ENCODE results near the gene ZNF579. TPM values are rescaled to one million over a fixed set of nuclear protein-coding genes. Genes with fewer than 3 reads are reported as not detected.
A peak's percentile ranks its signal among the peaks of the same experiment; 100 is the strongest.
"Not testable (repeated sequence)": the region's sequence is repeated elsewhere in the genome, so short reads cannot be mapped to it uniquely, and the experiment has no call there.

The ZNF579 gene
- total and polyA plus RNA-seq, 7 experiments from 2014 or later, result 0.50 to 11.0 (median 6.1) TPM

DNA sequence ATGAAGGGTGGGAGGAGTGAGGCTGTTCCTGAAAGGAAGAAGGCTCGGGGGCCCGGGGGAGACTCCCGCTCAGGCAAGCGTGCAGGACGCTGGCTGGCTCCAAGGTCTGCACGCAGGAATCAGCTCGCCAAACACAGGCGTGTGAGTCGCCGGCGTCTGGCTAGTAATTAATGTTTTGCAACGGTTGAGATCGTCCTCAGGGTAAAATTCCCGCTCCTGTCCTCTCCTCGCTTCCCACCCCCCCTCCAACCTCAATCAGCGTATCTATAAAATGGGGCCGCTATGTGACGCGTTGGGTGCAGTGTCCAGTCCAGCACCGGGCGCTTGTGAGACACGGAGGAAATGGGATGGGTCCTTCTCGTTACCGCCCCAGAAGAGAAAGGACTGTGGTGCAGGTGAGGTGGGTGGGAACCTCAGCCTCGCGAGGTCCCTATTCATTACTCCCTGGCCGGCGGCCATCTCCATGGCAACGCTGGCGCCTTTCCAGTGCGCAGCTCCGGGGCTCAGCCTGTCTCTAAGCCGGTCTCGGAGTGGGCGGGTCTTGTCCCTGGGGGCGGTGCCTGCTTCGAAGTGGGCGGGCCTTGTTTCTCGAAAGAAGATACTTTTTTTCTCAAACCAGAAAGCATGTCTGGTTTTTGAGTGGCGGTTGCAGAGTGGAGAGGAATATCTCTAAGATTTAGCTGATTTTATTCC is 6.5 kb upstream of the ZNF579 start:
- POLR2A ChIA-PET, result interaction anchor here (0.6 to 5.1 kb wide), 5 partner anchors 11 to 48 kb away, joined by 3 to 44 read pairs (median 3); partner anchors contain the start of genes FIZ1, ZNF524, ZNF784 and ZNF865
- Mint-ChIP-seq H3K27ac (peak overlapping the region; percentile 16 to 88 (median 86)), H3K36me3 (peaks cover 0 to 6% (median 0%) of the 10 kb centered on the region in 5 donors), H3K27me3 (peaks cover 0 to 32% (median 0%) of the 10 kb centered on the region in 5 donors), H3K4me3 (peak overlapping the region; percentile 83 to 95 (median 88)), H3K4me1 (peaks cover 8 to 41% (median 27%) of the 10 kb centered on the region in 7 donors), H3K9me3 (no peaks in the 10 kb centered on the region)
- ATAC-seq (peak; percentile 99), DNase-seq (peak; percentile 83 to 92 (median 89))
- Histone ChIP-seq H3K4me1 (ENCODE audit: control insufficient read depth in 2 of 2, insufficient read depth in 2 of 2, low read length in 2 of 2) (peaks cover 10 to 22% of the 10 kb centered on the region in 2 donors), H3K27ac (ENCODE audit: low read depth, low read length) (peak overlapping the region; percentile 32), H3K4me3 (ENCODE audit: low read length) (peak overlapping the region; percentile 63), H3K36me3 (ENCODE audit: control insufficient read depth in 2 of 3, insufficient read depth in 3 of 3, low read length in 3 of 3) (peaks cover 0 to 2% (median 0%) of the 10 kb centered on the region in 3 experiments), H3K27me3 (ENCODE audit: control insufficient read depth in 2 of 2, insufficient read depth in 2 of 2, low read length in 2 of 2) (no peaks in the 10 kb centered on the region), H3K9me3 (ENCODE audit: control insufficient read depth in 2 of 3, low read length in 3 of 3) (no peaks in the 10 kb centered on the region)
- CTCF ChIA-PET, result interaction anchor here (1.0 to 1.5 kb wide), 3 partner anchors 12 to 40 kb away, joined by 3 to 8 read pairs (median 4); partner anchors contain the start of gene FIZ1
- intact Hi-C loops (cut with micrococcal nuclease), result loop anchor here (1.0 to 10.0 kb wide), 5 partner anchors 12 to 202 kb away; partner anchors contain the start of genes FIZ1 (in 2 of the 2), ZNF784 (in 2 of the 2), ZNF865 (in 2 of the 2) and RPL28 (in 1 of the 2)

DNA sequence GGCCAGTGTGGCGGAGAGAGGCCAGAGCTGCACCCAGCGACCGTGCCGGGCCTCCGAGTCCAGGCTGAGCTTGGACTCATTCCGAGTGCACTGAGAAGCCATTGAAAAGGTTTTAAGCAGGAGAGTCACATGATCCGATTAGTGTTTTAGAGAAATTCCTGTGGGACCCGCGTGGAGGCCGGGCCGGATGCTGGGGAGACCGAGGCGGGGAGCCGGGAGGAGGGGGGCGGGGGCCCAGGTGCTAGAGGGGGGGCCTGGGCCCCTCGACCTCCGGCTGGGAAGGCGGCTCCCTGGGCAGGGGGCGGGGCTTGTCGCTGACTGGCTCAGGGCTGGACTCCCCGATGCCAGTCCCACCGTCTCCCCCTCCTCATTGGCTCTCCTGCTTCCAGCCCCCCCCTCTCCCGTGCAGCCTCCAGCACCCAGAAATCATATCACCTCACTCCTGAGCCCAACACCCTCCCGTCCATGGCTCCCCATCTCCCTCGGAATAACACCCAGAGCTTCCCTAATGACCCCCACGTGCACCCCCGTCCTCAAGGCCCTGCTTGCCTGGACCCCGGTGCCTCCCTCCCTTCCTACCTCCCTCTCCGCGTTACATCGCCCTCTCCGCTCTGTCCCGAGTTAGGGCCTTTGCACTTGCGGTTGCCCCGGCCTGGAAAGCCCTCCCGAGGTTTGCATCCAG is 5.2 kb upstream of the ZNF579 start:
- peaks cover 18 to 52% (median 38%) of the 10 kb centered on the region in 7 donors for H3K4me1 Mint-ChIP-seq
- H3K27ac Mint-ChIP-seq, result peak overlapping the region in 8 of 9 donors; percentile 33 to 94 (median 68)
- intact Hi-C loops (cut with micrococcal nuclease), result loop anchor here (5.0 to 10.0 kb wide), 2 partner anchors 68 to 201 kb away; partner anchors contain the start of genes RPL28 (in 1 of the 2) and TMEM238 (in 1 of the 2)
- no peaks in the 10 kb centered on the region for H3K9me3 Mint-ChIP-seq
- no peaks in the 10 kb centered on the region for H3K36me3 ChIP-seq (ENCODE audit: control insufficient read depth in 2 of 3, insufficient read depth in 3 of 3, low read length in 3 of 3)
- H3K4me3 ChIP-seq (ENCODE audit: low read length), result peak overlapping the region; percentile 50
- no peaks in the 10 kb centered on the region for H3K27me3 ChIP-seq (ENCODE audit: control insufficient read depth in 2 of 2, insufficient read depth in 2 of 2, low read length in 2 of 2)
- ChIA-PET POLR2A (interaction anchor here (0.6 to 5.1 kb wide), 3 partner anchors 13 to 69 kb away, joined by 3 to 44 read pairs (median 3); partner anchors contain the start of genes FIZ1 and ZNF524), CTCF (interaction anchor here (0.7 to 1.5 kb wide), 3 partner anchors 14 to 68 kb away, joined by 4 to 8 read pairs (median 4); partner anchors contain the start of gene FIZ1)
- peaks cover 0 to 32% (median 0%) of the 10 kb centered on the region in 5 donors for H3K27me3 Mint-ChIP-seq
- peak in 6 of 9 donors; percentile 26 to 57 (median 35) for DNase-seq
- ATAC-seq, result peak; percentile 36
- peak overlapping the region; percentile 59 for H3K27ac ChIP-seq (ENCODE audit: low read depth, low read length)
- H3K9me3 ChIP-seq (ENCODE audit: control insufficient read depth in 2 of 3, low read length in 3 of 3), result no peaks in the 10 kb centered on the region
- H3K36me3 Mint-ChIP-seq, result no peaks in the 10 kb centered on the region
- peaks cover 20 to 29% of the 10 kb centered on the region in 2 donors for H3K4me1 ChIP-seq (ENCODE audit: control insufficient read depth in 2 of 2, insufficient read depth in 2 of 2, low read length in 2 of 2)
- H3K4me3 Mint-ChIP-seq, result peak overlapping the region; percentile 45 to 95 (median 86)

DNA sequence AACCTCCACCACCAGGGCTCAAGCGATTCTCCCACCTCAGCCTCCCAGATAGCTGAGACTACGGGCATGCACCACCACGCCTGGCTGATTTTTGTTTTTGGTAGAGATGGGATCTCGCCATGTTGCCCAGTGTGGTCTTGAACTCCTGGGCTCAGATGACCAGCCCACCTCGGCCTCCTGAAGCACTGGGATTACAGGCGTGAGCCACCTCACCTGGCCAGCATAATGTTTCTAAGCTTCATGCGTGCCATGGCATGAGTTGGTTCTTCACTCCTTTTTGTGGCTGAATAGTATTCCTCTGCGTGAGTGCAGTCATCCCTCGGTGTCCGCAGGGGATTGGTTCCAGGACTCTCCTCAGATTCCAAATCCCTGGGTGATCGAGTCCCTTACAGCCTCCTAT is 4.2 kb upstream of the ZNF579 start:
- Histone ChIP-seq H3K4me3 (ENCODE audit: low read length) (no peak overlapping the region), H3K27ac (ENCODE audit: low read depth, low read length) (no peak overlapping the region), H3K9me3 (ENCODE audit: control insufficient read depth in 2 of 3, low read length in 3 of 3) (no peaks in the 10 kb centered on the region), H3K36me3 (ENCODE audit: control insufficient read depth in 2 of 3, insufficient read depth in 3 of 3, low read length in 3 of 3) (no peaks in the 10 kb centered on the region), H3K27me3 (ENCODE audit: control insufficient read depth in 2 of 2, insufficient read depth in 2 of 2, low read length in 2 of 2) (no peaks in the 10 kb centered on the region), H3K4me1 (ENCODE audit: control insufficient read depth in 2 of 2, insufficient read depth in 2 of 2, low read length in 2 of 2) (peaks cover 23 to 29% of the 10 kb centered on the region in 2 donors)
- CTCF ChIA-PET, result no interaction called here
- no peak for ATAC-seq
- H3K4me3 Mint-ChIP-seq, result peak overlapping the region in 6 of 10 donors; percentile 16 to 95 (median 86)
- H3K9me3 Mint-ChIP-seq, result no peaks in the 10 kb centered on the region
- peaks cover 0 to 32% (median 0%) of the 10 kb centered on the region in 5 donors for H3K27me3 Mint-ChIP-seq
- peak overlapping the region in 6 of 9 donors; percentile 43 to 71 (median 54) for H3K27ac Mint-ChIP-seq
- no peak for DNase-seq
- peaks cover 0 to under 1% (median 0%) of the 10 kb centered on the region in 5 donors for H3K36me3 Mint-ChIP-seq
- intact Hi-C loops (cut with micrococcal nuclease), result loop anchor here (5.0 to 10.0 kb wide), 2 partner anchors 68 to 200 kb away; partner anchors contain the start of genes RPL28 (in 1 of the 2) and TMEM238 (in 1 of the 2)
- POLR2A ChIA-PET, result interaction anchor here (0.8 to 5.1 kb wide), 2 partner anchors 14 to 50 kb away, joined by 3 to 44 read pairs; partner anchors contain the start of genes FIZ1 and ZNF524
- peaks cover 21 to 55% (median 40%) of the 10 kb centered on the region in 7 donors for H3K4me1 Mint-ChIP-seq

DNA sequence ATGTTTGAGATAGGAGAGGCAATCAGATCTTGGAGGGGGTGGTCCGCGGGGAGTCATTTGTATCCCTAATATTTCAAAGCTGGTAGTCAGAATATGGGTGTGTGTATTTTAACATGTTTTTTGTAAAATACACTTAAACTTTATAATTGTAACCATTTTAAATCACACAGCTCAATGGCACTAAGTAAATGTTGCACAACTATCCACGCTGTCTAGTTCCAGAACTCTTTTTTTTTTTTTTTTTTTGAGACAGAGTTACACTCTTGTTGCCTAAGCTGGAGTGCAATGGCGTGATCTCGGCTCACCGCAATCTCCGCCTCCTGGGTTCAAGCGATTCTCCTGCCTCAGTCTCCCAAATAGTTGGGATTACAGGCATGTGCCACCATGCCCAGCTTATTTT is 3.2 kb upstream of the ZNF579 start:
- H3K4me3 Mint-ChIP-seq; H3K27me3 ChIP-seq (ENCODE audit: control insufficient read depth in 2 of 2, insufficient read depth in 2 of 2, low read length in 2 of 2); H3K4me3 ChIP-seq (ENCODE audit: low read length); H3K36me3 ChIP-seq (ENCODE audit: control insufficient read depth in 2 of 3, insufficient read depth in 3 of 3, low read length in 3 of 3); DNase-seq; H3K27ac ChIP-seq (ENCODE audit: low read depth, low read length); H3K27ac Mint-ChIP-seq; ATAC-seq; H3K36me3 Mint-ChIP-seq; H3K9me3 Mint-ChIP-seq; H3K9me3 ChIP-seq (ENCODE audit: control insufficient read depth in 2 of 3, low read length in 3 of 3): not testable (repeated sequence)
- CTCF ChIA-PET, result interaction anchor here (0.9 to 1.3 kb wide), 2 partner anchors 49 to 50 kb away, joined by 3 read pairs; no protein-coding TSS in a partner anchor
- peaks cover 26 to 29% of the 10 kb centered on the region in 2 donors for H3K4me1 ChIP-seq (ENCODE audit: control insufficient read depth in 2 of 2, insufficient read depth in 2 of 2, low read length in 2 of 2)
- intact Hi-C loops (cut with micrococcal nuclease), result loop anchor here in 1 of 2 donors (10.0 kb wide), 1 partner anchor 199 kb away; the partner anchor contains the start of genes RPL28 and TMEM238
- H3K4me1 Mint-ChIP-seq, result peaks cover 27 to 58% (median 45%) of the 10 kb centered on the region in 7 donors
- POLR2A ChIA-PET, result interaction anchor here (0.8 to 5.1 kb wide), 3 partner anchors 15 to 43 kb away, joined by 4 to 44 read pairs (median 5); partner anchors contain the start of genes FIZ1 and ZNF524
- peaks cover 0 to 32% (median 0%) of the 10 kb centered on the region in 5 donors for H3K27me3 Mint-ChIP-seq

DNA sequence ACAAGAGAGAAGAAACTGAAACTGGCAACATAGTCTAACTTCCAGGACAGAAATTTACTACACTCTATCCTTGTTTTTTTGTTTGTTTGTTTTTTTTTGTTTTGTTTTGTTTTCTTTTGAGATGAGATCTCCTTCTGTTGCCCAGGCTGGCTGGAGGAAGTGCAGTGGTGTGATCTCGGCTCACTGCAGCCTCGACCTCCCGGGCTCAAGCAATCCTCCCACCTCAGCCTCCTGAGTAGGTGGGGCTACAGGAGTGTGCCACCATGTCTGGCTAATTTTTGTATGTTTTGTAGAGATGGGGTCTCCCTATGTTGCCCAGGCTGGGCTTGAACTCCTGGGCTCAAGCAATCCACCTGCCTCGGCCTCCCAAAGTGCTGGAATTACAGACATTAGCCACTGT is 1.6 kb upstream of the ZNF579 start:
- CTCF ChIA-PET, result not testable (repeated sequence)
- POLR2A ChIA-PET, result interaction anchor here (1.1 to 2.7 kb wide), 6 partner anchors 17 to 51 kb away, joined by 3 to 20 read pairs (median 7); partner anchors contain the start of genes FIZ1, ZNF524 and ZNF865
- peaks cover 27 to 47% (median 42%) of the 10 kb centered on the region in 7 donors for H3K4me1 Mint-ChIP-seq

More for the DNA sequence above, 1.6 kb upstream of the ZNF579 start:
- Mint-ChIP-seq H3K4me3 (peak overlapping the region in 6 of 10 donors; percentile 4 to 87 (median 46)), H3K27ac (peak overlapping the region in 3 of 9 donors; percentile 72 to 77 (median 73)), H3K27me3 (peaks cover 0 to 30% (median 0%) of the 10 kb centered on the region in 5 donors)
- peaks cover 20 to 23% of the 10 kb centered on the region in 2 donors for H3K4me1 ChIP-seq (ENCODE audit: control insufficient read depth in 2 of 2, insufficient read depth in 2 of 2, low read length in 2 of 2)
- not testable (repeated sequence) for H3K36me3 Mint-ChIP-seq; ATAC-seq; H3K9me3 Mint-ChIP-seq; H3K4me3 ChIP-seq (ENCODE audit: low read length); H3K9me3 ChIP-seq (ENCODE audit: control insufficient read depth in 2 of 3, low read length in 3 of 3); H3K27me3 ChIP-seq (ENCODE audit: control insufficient read depth in 2 of 2, insufficient read depth in 2 of 2, low read length in 2 of 2); DNase-seq; H3K27ac ChIP-seq (ENCODE audit: low read depth, low read length); H3K36me3 ChIP-seq (ENCODE audit: control insufficient read depth in 2 of 3, insufficient read depth in 3 of 3, low read length in 3 of 3)
- intact Hi-C loops (cut with micrococcal nuclease), result loop anchor here in 1 of 2 donors (10.0 kb wide), 1 partner anchor 197 kb away; the partner anchor contains the start of genes RPL28 and TMEM238
